Stimulated activated CD4-positive, alpha-beta T cell treated with anti-CD3 and anti-CD28 coated beads, Interleukin-15, amount 100 ng/mL, for 48 hours (primary cell): Measurements from ENCODE around the gene RGS8.
"Not testable (repeated sequence)": the region's sequence is repeated elsewhere in the genome, so short reads cannot be mapped to it uniquely, and the experiment has no call there.

Experiments used
- DNase-seq, 2 donors: peaks; one replicate each; pipeline ENCODE4 v3.0.0-alpha.2; 2020; ENCODE audit warnings: low read depth in 2 of 2

Gene RGS8

GRCh38 chr1:182702826-182703524 lies 18.6 kb upstream of the RGS8 start:
- no peak for DNase-seq

GRCh38 chr1:182700351-182700709 lies 15.9 kb upstream of the RGS8 start:
- no peak for DNase-seq

GRCh38 chr1:182699393-182700350 lies 15.3 kb upstream of the RGS8 start:
- no peak for DNase-seq

GRCh38 chr1:182698971-182699370 lies 14.6 kb upstream of the RGS8 start:
- DNase-seq = no peak

- not testable (repeated sequence) for DNase-seq
Measured at GRCh38 chr1:182693139-182693538, 8.8 kb upstream of the RGS8 start.

- DNase-seq = no peak
Measured at GRCh38 chr1:182690886-182691443, 6.6 kb upstream of the RGS8 start.

- DNase-seq = no peak
Measured at GRCh38 chr1:182688436-182689205, 4.2 kb upstream of the RGS8 start.

- no peak for DNase-seq
Measured at GRCh38 chr1:182687361-182687760, 3.0 kb upstream of the RGS8 start.

- DNase-seq = no peak
Measured at GRCh38 chr1:182686446-182686845, 2.1 kb upstream of the RGS8 start.

GRCh38 chr1:182685215-182685614 lies 828 bp upstream of the RGS8 start:
- no peak for DNase-seq

GRCh38 chr1:182682898-182683501 lies 1.4 kb downstream of the RGS8 start:
- no peak for DNase-seq

- DNase-seq = no peak
Measured at GRCh38 chr1:182682406-182682805, 2.0 kb downstream of the RGS8 start.

- DNase-seq = no peak
Measured at GRCh38 chr1:182681568-182681912, 2.8 kb downstream of the RGS8 start.

- no peak for DNase-seq
Measured at GRCh38 chr1:182680901-182681567, 3.4 kb downstream of the RGS8 start.

- DNase-seq = no peak
Measured at GRCh38 chr1:182680408-182680807, 4.0 kb downstream of the RGS8 start.

- DNase-seq = no peak
Measured at GRCh38 chr1:182679684-182680083, 4.7 kb downstream of the RGS8 start.

- DNase-seq = no peak
Measured at GRCh38 chr1:182677397-182678098, 6.8 kb downstream of the RGS8 start.

- DNase-seq = no peak
Measured at GRCh38 chr1:182676274-182676673, 8.1 kb downstream of the RGS8 start.

- no peak for DNase-seq
Measured at GRCh38 chr1:182674346-182675246, 9.8 kb downstream of the RGS8 start.

- no peak for DNase-seq
Measured at GRCh38 chr1:182672487-182672836, 11.9 kb downstream of the RGS8 start.
